PC-3 (cell line): ENCODE measurements around the gene QSER1.

Experiments
- CTCF ChIP-seq: fragments of 300-600 bp; sonication (generic); conservative IDR thresholded peaks from 2 replicates; pipeline ENCODE4 v1.5.1; 2017; ENCODE audit warnings: antibody characterized with exemption, low read depth, mild to moderate bottlenecking, low read length
- EZH2 ChIP-seq: fragments of 300-600 bp; sonication (generic); IDR thresholded peaks from one replicate; pipeline ENCODE4 v1.6.1; 2017; ENCODE audit warnings: antibody characterized with exemption, mild to moderate bottlenecking, low read length; ENCODE audit not compliant: unreplicated experiment
- EZH2phosphoT487 ChIP-seq: fragments of 300-600 bp; sonication (generic); IDR thresholded peaks from 2 replicates; pipeline ENCODE4 v1.6.1; 2018; ENCODE audit warnings: mild to moderate bottlenecking, antibody characterized with exemption, low read length, borderline replicate concordance

GRCh38 chr11:33000181-33000580, 107.6 kb downstream of the QSER1 start:
- TF ChIP-seq CTCF: no peak
- no peak for TF ChIP-seq EZH2
- no peak for TF ChIP-seq EZH2phosphoT487
